TTC549 (cell line): ENCODE measurements around the gene SHISA9.

ENCODE experiments used
- FAIRE-seq: peaks from 2 replicates; lab custom pipeline; 2012; peaks lifted over from hg19 to GRCh38; lab: Jason Lieb, UNC

The SHISA9 gene

DNA sequence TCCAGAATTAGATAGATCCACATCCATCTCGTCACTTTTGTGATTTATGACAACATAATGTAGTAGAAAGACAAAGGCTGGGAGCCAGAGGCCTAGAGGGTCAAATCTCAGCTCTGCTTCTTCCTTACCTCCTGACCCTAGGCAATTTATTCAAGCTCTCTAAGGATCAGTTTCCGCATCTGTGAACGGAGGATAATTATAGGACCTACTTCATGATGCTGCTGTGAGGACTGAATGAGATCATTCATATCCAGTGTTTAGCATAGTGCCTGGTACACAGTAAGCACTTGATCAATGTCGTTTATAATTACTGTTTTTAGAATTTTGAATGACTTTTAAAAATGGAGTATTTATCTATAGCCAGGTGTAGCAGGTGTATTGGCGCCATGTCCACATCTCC is 128.4 kb downstream of the SHISA9 start:
- FAIRE-seq: no peak

DNA sequence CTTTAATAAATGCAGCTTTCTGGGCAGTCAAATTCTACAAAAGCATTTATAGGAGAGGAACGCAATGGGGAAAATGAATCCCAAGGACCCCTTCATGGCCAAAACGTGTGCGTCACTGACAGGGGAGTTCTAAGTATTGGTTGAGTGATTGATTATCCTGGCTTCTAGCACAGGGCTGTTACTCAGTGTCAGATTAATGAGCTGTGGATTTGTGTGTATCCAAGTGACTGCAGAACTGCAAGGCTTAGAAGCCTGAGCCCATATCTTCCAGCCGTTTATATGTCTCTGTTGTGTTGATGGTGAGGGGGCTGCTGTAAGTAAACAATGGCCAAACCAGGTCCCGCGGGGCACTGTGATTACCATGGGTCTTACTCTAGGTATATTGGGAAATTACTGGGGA is 129.4 kb downstream of the SHISA9 start:
- no peak for FAIRE-seq

DNA sequence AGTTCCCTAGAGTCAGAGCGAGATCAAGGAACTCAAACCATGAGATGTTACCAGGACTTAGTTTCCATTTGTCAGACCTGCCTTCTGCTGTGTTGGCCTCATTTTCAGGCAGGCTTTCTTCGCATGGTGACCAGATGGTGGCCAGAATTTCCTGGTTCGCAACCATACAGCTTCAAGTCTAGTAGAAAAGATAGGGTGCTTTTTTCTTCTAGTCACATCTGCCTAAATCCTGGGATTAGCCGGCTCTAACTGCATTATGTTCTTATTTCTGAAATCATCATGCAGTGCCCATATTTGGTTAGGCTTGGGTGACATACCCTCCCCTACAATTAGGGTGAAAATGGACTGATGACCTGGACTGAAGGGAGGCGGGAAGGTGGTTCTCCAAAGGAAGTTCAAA is 131.5 kb downstream of the SHISA9 start:
- FAIRE-seq: no peak

DNA sequence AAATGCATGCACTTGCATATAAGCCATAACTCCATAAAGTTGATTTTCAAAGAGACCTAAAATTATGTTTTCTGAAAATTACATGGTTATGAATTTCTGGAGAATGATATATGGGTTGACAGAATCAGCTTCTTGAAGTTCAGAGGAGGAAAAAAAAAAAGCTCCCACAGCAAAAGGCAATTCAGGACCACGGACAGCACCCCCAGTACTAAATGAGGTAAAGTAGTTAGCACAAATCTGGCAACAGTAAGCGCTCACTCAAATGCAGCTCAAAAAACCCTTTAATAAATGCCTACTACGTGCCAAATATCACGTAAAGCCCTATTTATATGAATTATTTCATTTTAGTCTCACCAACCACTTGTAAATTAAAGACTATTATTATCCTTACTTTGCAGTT is 135.2 kb downstream of the SHISA9 start:
- no peak for FAIRE-seq

DNA sequence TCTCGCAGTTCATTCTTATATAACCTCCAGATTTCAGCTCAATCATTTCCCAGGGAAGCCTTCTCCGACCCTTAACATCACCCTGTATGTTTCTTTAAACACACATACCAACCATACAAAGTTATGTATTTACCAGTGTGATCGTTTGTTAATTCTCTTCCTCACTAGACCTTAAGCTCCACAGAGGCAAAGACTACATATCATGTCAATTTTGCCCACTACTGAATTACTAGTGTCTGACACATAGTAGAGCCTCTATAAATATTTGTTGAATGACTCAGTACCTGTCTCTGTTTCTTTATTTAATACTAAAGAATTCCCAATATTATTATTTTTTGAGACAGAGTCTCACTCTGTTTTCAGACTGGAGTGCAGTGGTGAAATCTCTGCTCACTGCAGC is 137.2 kb downstream of the SHISA9 start:
- no peak for FAIRE-seq

DNA sequence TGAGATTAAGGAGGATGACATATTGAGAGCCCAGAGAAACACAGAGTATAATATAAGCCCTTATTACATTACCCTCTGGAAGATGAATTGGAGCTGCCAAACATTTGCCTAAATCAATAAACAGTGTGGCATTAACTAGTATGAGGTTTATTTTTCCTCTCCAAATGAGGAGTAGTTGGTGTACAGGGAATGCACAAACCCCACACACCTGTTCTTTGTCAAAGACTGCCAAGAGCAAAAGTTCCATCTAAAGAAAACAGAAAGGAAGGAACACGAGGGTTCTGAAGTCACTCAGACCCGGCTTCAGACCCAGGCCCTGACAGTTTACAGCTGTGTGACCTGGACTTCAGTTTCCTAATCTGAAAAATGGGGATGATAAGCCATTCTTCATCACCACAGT is 138.1 kb downstream of the SHISA9 start:
- FAIRE-seq: no peak

DNA sequence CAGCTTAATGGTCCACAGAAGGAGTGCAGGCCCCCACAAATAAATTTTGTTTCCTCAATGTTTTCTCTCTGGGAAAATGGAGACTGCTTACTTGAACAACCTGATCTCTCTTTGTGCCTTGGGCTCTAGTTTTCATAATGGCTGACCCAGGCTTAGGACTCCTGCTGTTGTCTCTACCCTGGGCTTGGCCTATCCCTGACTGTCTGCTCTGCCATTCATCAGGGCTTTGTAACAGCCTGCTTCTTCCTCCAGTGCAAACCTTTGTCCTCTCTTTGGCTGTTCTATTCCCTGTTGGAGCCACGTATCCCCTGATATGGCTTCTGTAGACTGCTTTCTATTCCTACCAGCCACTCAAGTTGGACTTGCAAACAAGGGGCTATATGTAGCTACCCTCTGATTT is 139.8 kb downstream of the SHISA9 start:
- no peak for FAIRE-seq

DNA sequence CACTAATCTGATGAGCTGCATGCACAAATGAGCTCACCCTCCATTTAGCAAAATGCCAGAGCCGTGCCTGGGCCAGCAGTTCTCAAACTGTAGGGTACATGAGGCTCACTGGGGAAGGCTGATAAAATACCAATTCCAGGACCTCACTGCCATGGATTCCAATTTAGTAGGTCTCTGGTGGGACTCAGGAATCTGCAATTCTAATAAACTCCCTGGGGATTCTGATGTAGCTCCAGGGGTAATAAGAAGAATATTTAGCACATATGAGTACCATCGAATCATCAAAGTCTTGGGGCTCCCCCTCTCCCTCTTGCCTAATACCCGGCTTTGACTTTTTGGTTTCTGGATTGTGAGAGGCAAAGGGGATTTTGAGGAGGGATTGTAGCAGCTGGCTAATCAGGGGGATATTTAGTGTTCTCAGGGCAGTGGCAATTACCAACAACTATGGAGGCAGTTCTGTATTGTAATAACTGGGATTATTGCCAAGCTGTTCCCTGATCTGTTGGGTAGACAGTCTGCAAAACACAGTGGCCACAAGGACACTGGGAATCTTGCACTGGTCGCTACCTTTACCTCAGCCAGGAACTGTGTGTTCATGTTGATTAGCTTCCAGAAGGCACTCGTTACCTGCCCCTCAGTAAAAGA is 140.4 kb downstream of the SHISA9 start:
- no peak for FAIRE-seq

DNA sequence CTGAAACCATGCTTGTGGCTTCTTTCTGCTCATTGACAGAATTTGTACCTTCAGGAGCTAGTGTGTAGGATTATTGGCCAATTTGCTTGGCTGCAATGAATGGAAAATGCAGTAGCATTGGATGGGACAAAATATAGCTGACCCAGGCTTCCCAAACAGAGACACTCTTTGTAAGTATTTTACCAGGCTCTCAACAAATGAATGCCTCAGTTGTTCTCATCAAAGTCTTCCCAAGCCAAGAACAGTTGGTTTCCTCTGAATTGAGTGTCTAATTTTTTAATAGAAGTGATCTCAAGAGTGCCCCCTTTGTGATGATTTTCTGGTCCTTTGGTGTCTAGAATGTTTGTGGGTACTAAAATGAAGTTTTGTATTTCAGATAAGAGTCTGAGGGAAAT is 140.9 kb downstream of the SHISA9 start:
- no peak for FAIRE-seq

DNA sequence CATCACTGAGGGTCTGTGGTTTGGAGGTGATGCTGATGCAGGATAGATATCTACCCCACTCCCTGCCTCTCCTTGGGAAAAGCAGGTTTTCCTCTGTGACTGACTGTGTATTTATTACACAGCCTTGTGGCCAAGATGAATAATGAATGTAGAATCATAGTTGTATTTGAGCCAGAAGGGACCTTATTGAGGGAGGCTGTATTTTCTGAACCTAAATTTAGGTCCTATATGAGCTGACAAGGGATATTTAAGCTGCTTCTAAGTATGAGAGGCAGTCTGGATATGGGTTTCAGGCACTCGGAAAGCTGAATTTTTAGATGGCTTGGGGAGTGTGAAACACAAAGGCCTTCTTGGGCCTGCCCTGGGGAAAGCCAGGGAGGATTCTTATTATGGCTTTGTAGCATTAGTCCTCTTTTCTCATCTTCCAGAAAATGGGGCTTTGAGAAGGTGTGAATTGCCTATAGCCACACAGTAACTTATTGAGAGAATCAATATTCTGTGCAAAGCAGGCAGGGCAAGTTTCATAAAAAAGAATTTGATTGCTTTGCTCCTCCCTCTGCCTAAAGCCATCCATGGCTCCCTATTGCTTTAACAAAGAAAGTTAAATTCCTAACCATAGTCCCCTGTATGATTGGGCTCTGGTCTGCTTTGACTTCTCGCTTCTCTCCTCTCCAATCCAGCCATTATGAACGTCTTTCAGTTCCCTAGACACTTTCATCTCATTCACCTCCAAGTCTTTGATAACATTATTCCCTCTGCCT is 144.8 kb downstream of the SHISA9 start:
- no peak for FAIRE-seq

DNA sequence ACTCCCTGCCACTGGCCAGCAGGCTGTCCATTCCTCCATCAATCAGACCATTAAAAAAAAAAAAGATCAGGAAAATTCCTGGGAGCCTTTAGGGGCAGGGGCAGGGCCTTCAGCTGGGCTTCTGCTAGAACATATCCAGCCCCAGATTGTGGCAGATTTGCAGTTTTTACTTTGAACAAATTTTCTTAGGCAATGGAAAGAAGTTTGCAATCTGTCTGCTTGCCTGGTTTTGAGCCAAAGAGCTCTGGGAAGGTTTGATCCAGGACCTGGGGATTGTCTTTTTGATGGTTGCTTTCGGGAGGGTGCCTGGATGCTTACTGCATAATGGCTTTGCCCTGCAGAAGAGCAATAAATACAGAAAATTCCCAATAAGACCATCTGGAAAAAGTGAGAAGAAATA is 145.9 kb downstream of the SHISA9 start:
- no peak for FAIRE-seq

DNA sequence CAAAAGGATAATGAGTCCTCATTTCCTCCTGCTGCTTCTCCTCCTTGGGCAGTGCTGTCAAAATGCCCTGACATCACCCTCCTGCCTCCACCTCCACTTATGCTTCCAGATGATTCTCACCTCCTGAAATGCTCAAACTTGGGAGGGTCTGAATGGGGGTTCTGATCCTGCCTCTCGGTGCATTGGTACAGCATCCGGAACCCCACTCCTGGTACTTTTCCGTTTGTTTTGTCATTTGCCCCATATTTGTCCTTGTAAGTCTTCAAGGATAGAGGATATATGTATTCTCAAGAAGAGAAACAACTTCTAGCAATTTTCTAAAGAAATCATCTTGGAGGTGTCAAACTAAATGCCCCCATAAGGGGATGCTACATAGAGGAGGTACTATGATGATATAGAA is 148.3 kb downstream of the SHISA9 start:
- no peak for FAIRE-seq

DNA sequence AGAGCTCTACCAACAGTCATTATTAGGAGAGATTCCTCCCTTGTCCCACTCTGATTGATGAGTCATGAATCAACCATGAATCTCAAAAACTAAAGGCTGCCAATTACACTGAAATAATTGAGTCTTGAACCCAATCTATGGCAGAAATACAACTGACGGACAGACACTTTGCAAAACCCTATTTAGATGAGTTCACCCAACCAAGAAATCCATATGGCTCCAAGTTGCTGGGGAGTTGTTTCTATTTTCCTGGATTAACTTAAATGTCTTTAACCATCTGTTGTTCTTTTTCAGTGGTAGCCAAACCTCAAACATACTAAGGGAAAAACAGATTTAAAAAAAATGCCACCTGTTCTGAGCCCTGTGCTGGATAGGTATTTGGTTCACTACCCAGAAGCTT is 151.0 kb downstream of the SHISA9 start:
- no peak for FAIRE-seq

DNA sequence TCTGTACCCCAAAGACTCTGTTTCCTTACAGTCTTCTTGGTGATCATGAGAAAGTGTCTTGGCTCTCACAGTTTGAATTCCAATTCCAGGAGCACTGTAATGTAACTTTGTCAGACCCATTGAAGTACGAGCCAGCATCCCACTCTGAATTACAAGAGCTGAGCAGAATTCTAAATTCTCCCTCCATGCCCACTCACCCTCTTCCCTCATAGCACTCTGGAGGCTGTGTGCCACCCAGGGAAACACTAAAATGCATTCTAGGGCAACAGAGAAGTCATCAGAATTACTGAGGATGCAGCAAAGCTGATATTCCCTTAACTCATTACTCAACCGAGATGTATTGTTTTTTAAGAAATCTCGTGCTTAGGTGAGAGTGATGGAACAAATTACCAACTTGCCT is 154.1 kb downstream of the SHISA9 start:
- no peak for FAIRE-seq

DNA sequence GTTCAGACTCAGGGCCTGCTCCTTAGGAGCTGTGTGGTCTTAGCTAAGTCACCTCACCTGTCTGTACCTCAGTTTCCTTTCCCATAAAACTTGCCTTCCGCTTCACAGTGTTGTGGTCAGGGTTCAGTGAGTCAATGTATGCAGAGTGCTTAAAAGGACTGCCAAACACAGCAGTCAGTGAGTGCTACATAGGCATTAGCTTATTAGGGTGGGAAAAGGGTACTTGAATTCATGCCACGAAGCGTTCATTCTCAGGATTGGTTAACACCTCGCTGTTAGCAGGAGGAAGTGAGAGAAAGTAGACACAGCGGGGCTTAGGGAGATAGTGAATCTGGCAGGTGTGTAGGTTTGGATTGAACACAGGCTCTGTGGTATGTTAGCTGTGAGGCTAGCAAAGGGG is 155.2 kb downstream of the SHISA9 start:
- FAIRE-seq: no peak

DNA sequence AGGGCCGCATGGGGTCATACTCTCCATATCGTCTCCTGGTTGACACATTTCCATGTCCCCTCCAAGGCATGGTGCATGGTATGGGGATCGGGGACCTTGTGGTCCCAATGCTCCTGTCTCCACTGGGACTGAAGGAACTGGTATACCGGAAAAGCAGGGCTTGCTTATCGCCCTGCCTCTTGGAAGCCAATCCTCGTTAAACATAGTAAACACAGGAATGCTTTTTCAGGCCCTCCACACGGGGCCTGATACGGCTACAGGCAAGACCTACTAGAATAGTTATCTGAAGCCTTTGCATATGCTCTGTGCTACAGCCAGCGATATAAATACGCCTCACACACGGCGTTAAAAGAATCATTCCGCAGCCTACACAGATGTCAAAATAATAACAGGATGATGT is 159.5 kb downstream of the SHISA9 start:
- FAIRE-seq: no peak

DNA sequence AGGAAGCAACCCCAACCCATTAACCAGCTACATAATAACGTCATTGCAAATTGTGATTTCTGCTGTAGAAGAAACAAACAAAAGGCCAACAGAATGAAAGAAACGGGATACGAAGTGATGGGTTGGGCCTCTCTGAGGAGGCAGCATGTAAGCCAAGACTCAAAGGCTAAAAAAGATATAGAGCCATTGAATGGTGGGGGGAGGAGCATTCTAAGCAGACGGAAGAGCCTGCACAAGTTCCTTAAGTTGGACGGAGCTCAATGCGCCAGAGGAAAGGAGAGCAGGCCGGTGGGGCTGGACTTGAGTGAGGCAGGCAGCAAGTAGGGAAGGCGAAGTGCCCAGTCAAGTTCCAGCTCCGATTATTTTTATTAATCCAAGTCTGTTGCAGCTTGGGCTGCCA is 160.3 kb downstream of the SHISA9 start:
- no peak for FAIRE-seq

DNA sequence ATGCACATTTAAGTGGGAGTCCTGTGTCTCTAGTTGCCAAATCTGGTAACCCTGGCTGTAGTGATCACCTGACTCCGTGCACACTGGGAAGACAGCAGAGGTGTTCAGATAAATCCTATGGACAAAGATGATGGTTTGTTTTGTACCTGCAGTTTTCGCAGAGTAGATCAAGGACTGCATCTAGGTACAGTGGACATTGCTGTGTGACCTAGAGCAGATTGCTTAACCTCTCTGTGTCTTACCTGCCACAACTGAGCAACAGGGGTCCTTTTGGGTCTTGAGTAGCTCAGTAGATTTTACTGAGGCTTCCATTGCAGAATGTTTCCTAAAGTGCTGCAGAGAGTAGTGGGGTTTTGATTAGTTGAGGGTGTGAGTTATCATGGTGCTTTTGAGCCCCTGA is 160.8 kb downstream of the SHISA9 start:
- FAIRE-seq: no peak

DNA sequence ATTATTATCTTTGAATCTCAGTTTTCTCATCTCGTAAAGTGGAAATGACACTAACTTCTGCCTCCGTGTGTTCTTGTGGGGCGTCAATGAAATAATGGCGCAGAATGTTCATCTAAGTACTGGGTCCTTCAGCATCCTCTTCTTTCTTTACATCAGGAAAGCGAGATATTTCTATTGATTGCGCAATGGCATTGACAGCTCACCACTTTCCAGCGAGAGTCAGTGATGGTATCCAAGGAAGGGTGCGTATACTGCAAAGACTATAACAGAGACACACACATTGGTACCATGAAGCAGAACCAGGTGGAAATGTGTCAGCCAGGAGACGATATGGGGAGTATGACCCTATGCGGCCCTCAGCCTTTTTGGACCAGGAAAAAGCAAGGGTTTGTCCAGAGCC is 162.1 kb downstream of the SHISA9 start:
- no peak for FAIRE-seq

DNA sequence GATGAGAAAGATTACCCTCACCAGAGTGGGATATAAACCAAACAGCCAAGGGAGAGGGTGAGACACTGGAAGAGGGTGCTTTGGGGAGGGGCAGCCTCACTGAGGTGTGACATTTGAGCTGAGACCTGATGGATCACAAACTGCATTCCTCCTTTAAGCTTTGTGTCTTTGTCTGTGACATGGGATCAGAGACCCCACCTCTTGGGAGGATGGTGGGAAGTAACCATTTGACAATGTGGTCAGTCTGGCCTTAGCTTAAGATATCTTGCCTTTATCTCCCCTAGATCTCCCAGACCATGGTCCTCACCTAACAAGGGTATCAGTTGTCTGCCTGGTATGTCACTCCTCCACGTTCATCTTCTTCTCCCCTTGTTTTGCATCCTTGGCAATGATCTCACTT is 163.4 kb downstream of the SHISA9 start:
- FAIRE-seq: no peak

DNA sequence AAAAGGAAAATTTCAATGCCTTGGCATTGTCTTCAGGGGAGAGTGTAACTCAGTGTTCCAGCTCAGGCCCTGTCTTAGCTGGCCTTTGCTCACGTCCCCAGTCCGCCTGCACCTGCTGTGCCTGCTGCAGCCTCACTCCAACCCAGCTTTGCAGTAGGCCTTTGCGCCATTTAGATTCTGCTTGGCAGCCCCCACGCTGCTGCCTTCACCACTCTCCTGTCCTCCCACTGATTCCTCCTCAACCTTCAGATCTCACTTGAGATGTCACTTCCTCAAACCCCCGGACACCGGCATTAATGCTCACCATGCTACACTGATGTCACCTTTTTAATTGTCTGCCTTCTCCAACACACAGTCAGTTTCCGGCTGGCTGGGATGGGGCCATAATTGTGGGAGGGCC is 166.2 kb downstream of the SHISA9 start:
- no peak for FAIRE-seq

DNA sequence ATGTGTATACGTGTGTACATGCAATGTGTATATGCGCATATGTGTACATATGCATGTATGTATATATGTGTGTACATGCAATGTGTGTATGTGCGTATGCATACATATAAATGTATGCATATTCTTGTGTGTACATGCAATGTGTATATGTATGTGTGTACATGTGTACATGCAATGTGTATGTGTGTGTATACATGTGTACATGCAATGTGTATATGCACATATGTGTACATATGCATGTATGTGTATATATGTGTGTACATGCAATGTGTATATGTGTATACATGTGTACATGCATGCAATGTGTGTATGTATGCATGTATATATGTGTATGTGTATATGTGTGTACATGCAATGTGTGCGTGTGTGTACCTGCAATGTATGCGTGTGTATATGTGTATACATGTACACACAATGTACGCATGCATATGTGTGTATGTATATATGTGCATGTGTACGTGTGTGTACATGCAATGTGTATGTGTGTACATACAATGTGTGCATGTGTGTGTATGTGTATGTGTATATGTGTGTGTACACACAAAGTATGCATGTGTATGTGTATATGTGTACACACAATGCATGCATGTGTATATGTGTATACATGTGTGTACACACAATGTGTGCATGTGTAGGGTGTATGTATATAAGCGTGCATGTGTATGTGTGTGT is 167.7 kb downstream of the SHISA9 start:
- FAIRE-seq: no peak

DNA sequence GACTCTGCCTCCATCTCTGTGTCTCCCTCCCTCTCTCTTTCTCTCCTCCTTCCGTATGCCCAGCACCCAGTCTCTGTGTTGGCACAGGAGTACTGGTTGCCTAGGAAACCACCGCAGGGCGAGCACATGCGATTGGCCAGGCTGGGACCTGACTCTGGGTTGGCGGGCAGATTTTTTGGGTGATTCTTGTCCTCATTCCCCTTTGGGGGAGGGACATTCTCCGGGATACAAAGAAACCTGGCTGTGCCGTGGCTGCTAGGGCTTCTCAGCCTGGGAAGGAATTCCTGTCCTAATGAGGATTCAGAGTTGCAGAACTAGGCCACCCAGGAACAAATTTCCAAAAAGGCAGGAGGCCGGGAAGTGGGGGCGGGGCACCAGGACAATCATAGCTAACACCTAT is 168.9 kb downstream of the SHISA9 start:
- no peak for FAIRE-seq

DNA sequence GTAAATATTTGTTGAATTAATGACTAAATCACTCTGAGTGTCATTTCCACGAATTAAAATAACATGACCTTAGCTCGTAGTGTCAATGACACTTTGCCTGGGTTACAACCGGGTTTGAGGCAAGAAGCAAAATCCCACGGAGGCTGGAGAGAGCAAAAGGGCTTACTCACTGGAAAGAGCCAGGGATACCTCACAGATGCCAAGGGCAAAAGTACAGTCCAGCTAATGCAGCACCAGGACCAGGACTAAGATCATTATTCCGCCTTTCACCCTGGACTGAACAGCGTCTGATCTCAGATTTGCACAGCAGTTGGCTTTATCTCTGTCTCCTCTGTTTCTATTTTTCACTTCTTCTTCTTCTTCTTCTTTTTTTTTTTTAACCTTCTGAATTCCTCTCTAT is 175.5 kb downstream of the SHISA9 start:
- FAIRE-seq: no peak
